T-helper 2 cell treated with Interferon-gamma antibody and Interleukin-4, amounts not matched to agents 100 ng/mL and 5 ng/mL, for 36 hours (primary cell): ENCODE measurements around the gene SMTNL1. TPM values are rescaled to one million over a fixed set of nuclear protein-coding genes. Genes with fewer than 3 reads are reported as not detected.

ENCODE experiments used
- intact Hi-C: fragments of 100-400 bp; cut with micrococcal nuclease; formaldehyde crosslinking; loops from one replicate; pipeline ENCODE4 v1.15.1; 2023
- total RNA-seq: library from RNA; stranded (reverse); gene quantifications from 2 replicates; pipeline ENCODE4 v1.2.3, GENCODE V29; 2022

SMTNL1 gene
- not detected in 2 replicates for total RNA-seq

- intact Hi-C loops, result no loop called here
These were observed at the start of gene SMTNL1 for GRCh38 chr11:57536947-57537619. Gene SMTNL1 (plus strand): TSS chr11:57537595. CDS start chr11:57542643, 5,048 bp downstream.

- intact Hi-C loops, result no loop called here
These were observed 49.3 kb upstream of the SMTNL1 start for GRCh38 chr11:57487920-57488659.

GRCh38 chr11:57490456-57491248 lies 46.7 kb upstream of the SMTNL1 start:
- intact Hi-C loops, result loop anchor here (2.0 kb wide), 1 partner anchor 154 kb away; no protein-coding TSS in a partner anchor

- intact Hi-C loops, result loop anchor here (2.0 kb wide), 1 partner anchor 153 kb away; no protein-coding TSS in a partner anchor
These were observed 45.9 kb upstream of the SMTNL1 start for GRCh38 chr11:57491371-57492061.

- intact Hi-C loops, result loop anchor here (1.0 kb wide), 1 partner anchor 33 kb away; no protein-coding TSS in a partner anchor
These were observed 43.6 kb upstream of the SMTNL1 start for GRCh38 chr11:57493507-57494503.

- intact Hi-C loops, result no loop called here
These were observed 41.1 kb upstream of the SMTNL1 start for GRCh38 chr11:57496109-57496820.

GRCh38 chr11:57497303-57498247 lies 39.8 kb upstream of the SMTNL1 start:
- intact Hi-C loops, result loop anchor here (2.0 kb wide), 1 partner anchor 17 kb away; the partner anchor contains the start of gene SLC43A1

GRCh38 chr11:57498540-57498939 lies 38.9 kb upstream of the SMTNL1 start:
- intact Hi-C loops, result loop anchor here (2.0 kb wide), 1 partner anchor 16 kb away; the partner anchor contains the start of gene SLC43A1

GRCh38 chr11:57499413-57499982 lies 37.9 kb upstream of the SMTNL1 start:
- intact Hi-C loops, result loop anchor here (2.0 kb wide), 1 partner anchor 15 kb away; the partner anchor contains the start of gene SLC43A1

GRCh38 chr11:57499983-57500461 lies 37.4 kb upstream of the SMTNL1 start:
- intact Hi-C loops, result loop anchor here (2.0 kb wide), 1 partner anchor 15 kb away; the partner anchor contains the start of gene SLC43A1

- intact Hi-C loops, result no loop called here
These were observed 36.9 kb upstream of the SMTNL1 start for GRCh38 chr11:57500515-57500914.

- intact Hi-C loops, result no loop called here
These were observed 36.5 kb upstream of the SMTNL1 start for GRCh38 chr11:57500926-57501325.

GRCh38 chr11:57501953-57502352 lies 35.4 kb upstream of the SMTNL1 start:
- intact Hi-C loops, result no loop called here

GRCh38 chr11:57502376-57502775 lies 35.0 kb upstream of the SMTNL1 start:
- intact Hi-C loops, result no loop called here

- intact Hi-C loops, result no loop called here
These were observed 34.5 kb upstream of the SMTNL1 start for GRCh38 chr11:57502870-57503269.

GRCh38 chr11:57504511-57504910 lies 32.9 kb upstream of the SMTNL1 start:
- intact Hi-C loops, result no loop called here

- intact Hi-C loops, result no loop called here
These were observed 30.9 kb upstream of the SMTNL1 start for GRCh38 chr11:57506522-57506921.
